Neuronal stem cell (in vitro differentiated cells): ENCODE results near the gene PEDS1.

ENCODE experiments used
- DNase-seq: peaks from one replicate; pipeline ENCODE4 v3.0.0-alpha.2; 2013; ENCODE audit warnings: low spot score
- H2AFZ ChIP-seq: one replicate; pipeline ENCODE4 v1.6.1; 2013; ENCODE audit warnings: mild to moderate bottlenecking, low read length, inconsistent platforms
- H2AK5ac ChIP-seq: 2 replicates; pipeline ENCODE4 v1.6.1; 2013; ENCODE audit warnings: low read depth, mild to moderate bottlenecking, inconsistent platforms, low read length, moderate library complexity, mixed read lengths
- H2BK120ac ChIP-seq: 2 replicates; pipeline ENCODE4 v1.6.1; 2013; ENCODE audit warnings: low read depth, mild to moderate bottlenecking, inconsistent platforms, low read length, moderate library complexity, mixed read lengths
- H2BK12ac ChIP-seq: one replicate; pipeline ENCODE4 v1.6.1; 2013; ENCODE audit warnings: low read length, inconsistent platforms
- H2BK15ac ChIP-seq: 2 replicates; pipeline ENCODE4 v1.6.1; 2013; ENCODE audit warnings: mild to moderate bottlenecking, low read length, inconsistent platforms, mixed read lengths
- H2BK5ac ChIP-seq: one replicate; pipeline ENCODE4 v1.6.1; 2013; ENCODE audit warnings: inconsistent platforms, mild to moderate bottlenecking, low read length, moderate library complexity
- H3K14ac ChIP-seq: one replicate; pipeline ENCODE4 v1.6.1; 2013; ENCODE audit warnings: low read length, inconsistent platforms
- H3K18ac ChIP-seq: 2 replicates; pipeline ENCODE4 v1.6.1; 2013; ENCODE audit warnings: low read length, inconsistent platforms
- H3K23ac ChIP-seq: 2 replicates; pipeline ENCODE4 v1.6.1; 2013; ENCODE audit warnings: low read depth, mild to moderate bottlenecking, mixed read lengths, low read length, inconsistent platforms; ENCODE audit not compliant: poor library complexity
- H3K27ac ChIP-seq: replicated peaks from 3 replicates; pipeline ENCODE4 v1.5.1; 2013; ENCODE audit warnings: low read length, inconsistent platforms
- H3K27me3 ChIP-seq, 3 experiments: 2 replicates each; pipeline ENCODE4 v1.6.1; 2013; ENCODE audit warnings: low read length in 3 of 3, mild to moderate bottlenecking in 2 of 3, inconsistent platforms in 1 of 3, low read depth in 1 of 3, mixed read lengths in 1 of 3, moderate library complexity in 1 of 3; ENCODE audit not compliant: control insufficient read depth in 3 of 3, insufficient read depth in 3 of 3
- H3K36me3 ChIP-seq, 2 donors: replicated peaks in 1 of 2; 2 replicates each; pipeline ENCODE4 v1.6.1; 2013; ENCODE audit warnings: low read length in 2 of 2; ENCODE audit not compliant: control insufficient read depth in 2 of 2, insufficient read depth in 2 of 2
- H3K4ac ChIP-seq: 2 replicates; pipeline ENCODE4 v1.6.1; 2013; ENCODE audit warnings: inconsistent platforms, mild to moderate bottlenecking, low read length, moderate library complexity
- H3K4me1 ChIP-seq, 2 donors: 1 replicate in 1 of 2; 2 replicates in 1 of 2; pipeline ENCODE4 v1.6.1; 2013; ENCODE audit warnings: low read length in 2 of 2, low read depth in 1 of 2; ENCODE audit not compliant: control insufficient read depth in 2 of 2, insufficient read depth in 1 of 2
- H3K4me2 ChIP-seq: one replicate; pipeline ENCODE4 v1.6.1; 2013; ENCODE audit warnings: mild to moderate bottlenecking, low read length, inconsistent platforms; ENCODE audit not compliant: insufficient read depth, poor library complexity, severe bottlenecking
- H3K4me3 ChIP-seq, 2 donors: 2 replicates each; pipeline ENCODE4 v1.5.1; 2013; ENCODE audit warnings: low read length in 2 of 2, mild to moderate bottlenecking in 2 of 2, inconsistent platforms in 1 of 2, moderate library complexity in 1 of 2
- H3K79me1 ChIP-seq: one replicate; pipeline ENCODE4 v1.6.1; 2013; ENCODE audit warnings: low read depth, mild to moderate bottlenecking, inconsistent platforms, low read length, moderate library complexity
- H3K9ac ChIP-seq: one replicate; pipeline ENCODE4 v1.6.1; 2013; ENCODE audit warnings: mild to moderate bottlenecking, low read depth, low read length, inconsistent platforms; ENCODE audit not compliant: poor library complexity
- H3K9me3 ChIP-seq, 2 donors: replicated peaks in 1 of 2; 2 replicates each; pipeline versions ENCODE3 to v1.6.1; 2013; ENCODE audit warnings: low read length in 2 of 2, mild to moderate bottlenecking in 2 of 2, inconsistent platforms in 1 of 2, low read depth in 1 of 2, mixed read lengths in 1 of 2, moderate library complexity in 1 of 2; ENCODE audit not compliant: control insufficient read depth in 2 of 2, insufficient read depth in 1 of 2
- H4K8ac ChIP-seq: one replicate; pipeline ENCODE4 v1.6.1; 2013; ENCODE audit warnings: low read depth, mild to moderate bottlenecking, inconsistent platforms, low read length, moderate library complexity
- H4K91ac ChIP-seq: one replicate; pipeline ENCODE4 v1.6.1; 2013; ENCODE audit warnings: low read length, low read depth, mild to moderate bottlenecking, inconsistent platforms; ENCODE audit not compliant: poor library complexity
- WGBS, 2 donors: extraction: QIAGEN DNeasy Blood & Tissue Kit; methylation state at CpG; one replicate each; pipeline ENCODE4 v1.1.7; 2013; ENCODE audit warnings: missing lambda C conversion rate in 2 of 2, mixed read lengths in 1 of 2; ENCODE audit not compliant: insufficient read length in 2 of 2, insufficient replicate concordance in 1 of 2; ENCODE audit errors: extremely low coverage in 2 of 2; 5-methylcytosine and 5-hydroxymethylcytosine counted together

The PEDS1 gene

GRCh38 chr20:50122763-50123162 is 30.8 kb downstream of the PEDS1 start:
- Histone ChIP-seq H3K23ac (no peak overlapping the region), H3K27ac (no peak overlapping the region), H3K79me1 (no peaks in the 10 kb centered on the region), H3K27me3 (no peaks in the 10 kb centered on the region), H3K4me1 (peaks cover 0 to 2% of the 10 kb centered on the region in 2 donors), H4K91ac (no peak overlapping the region), H3K9me3 (no peaks in the 10 kb centered on the region), H2BK12ac (no peak overlapping the region), H3K18ac (no peak overlapping the region), H3K9ac (no peak overlapping the region), H3K36me3 (peaks cover 18 to 46% of the 10 kb centered on the region in 2 donors), H2BK5ac (no peak overlapping the region), H2AFZ (no peak overlapping the region), H3K4ac (no peak overlapping the region), H3K4me2 (no peak overlapping the region), H3K14ac (no peak overlapping the region), H2BK120ac (no peak overlapping the region), H2AK5ac (no peak overlapping the region), H4K8ac (no peak overlapping the region), H2BK15ac (no peak overlapping the region), H3K4me3 (no peak overlapping the region)
- no CpG with 5 or more reads among the region's 4 CpGs for WGBS, 2 donors
- DNase-seq, result no peak

GRCh38 chr20:50121858-50122271 is 31.7 kb downstream of the PEDS1 start:
- H3K4me1 ChIP-seq, result peaks cover 0 to 2% of the 10 kb centered on the region in 2 donors
- H3K27ac ChIP-seq, result no peak overlapping the region
- no peak overlapping the region for H3K18ac ChIP-seq
- no peak overlapping the region for H2BK12ac ChIP-seq
- no peak overlapping the region for H3K9ac ChIP-seq
- H3K36me3 ChIP-seq, result peaks cover 14 to 39% of the 10 kb centered on the region in 2 donors
- no peak for DNase-seq
- no peak overlapping the region for H3K4me2 ChIP-seq
- H4K8ac ChIP-seq, result no peak overlapping the region
- H2BK15ac ChIP-seq, result no peak overlapping the region
- H3K23ac ChIP-seq, result no peak overlapping the region
- no peak overlapping the region for H4K91ac ChIP-seq
- H3K9me3 ChIP-seq, result no peaks in the 10 kb centered on the region
- no CpG with 5 or more reads among the region's 4 CpGs for WGBS, 2 donors
- H3K4me3 ChIP-seq, result no peak overlapping the region
- H2BK5ac ChIP-seq, result no peak overlapping the region
- H2BK120ac ChIP-seq, result no peak overlapping the region
- H2AFZ ChIP-seq, result no peak overlapping the region
- no peaks in the 10 kb centered on the region for H3K27me3 ChIP-seq
- no peaks in the 10 kb centered on the region for H3K79me1 ChIP-seq
- no peak overlapping the region for H3K4ac ChIP-seq
- no peak overlapping the region for H3K14ac ChIP-seq
- no peak overlapping the region for H2AK5ac ChIP-seq

GRCh38 chr20:50120935-50121693 is 32.4 kb downstream of the PEDS1 start:
- peak overlapping the region; percentile 37 for H3K9ac ChIP-seq
- no peak overlapping the region for H4K8ac ChIP-seq
- no peak overlapping the region for H3K23ac ChIP-seq
- no peak overlapping the region for H2BK12ac ChIP-seq
- peaks cover 10 to 32% of the 10 kb centered on the region in 2 donors for H3K36me3 ChIP-seq
- no peak overlapping the region for H2BK120ac ChIP-seq
- no peak overlapping the region for H4K91ac ChIP-seq
- H3K79me1 ChIP-seq, result no peaks in the 10 kb centered on the region
- H3K4me3 ChIP-seq, result no peak overlapping the region
- H2BK15ac ChIP-seq, result no peak overlapping the region
- peaks cover 3 to 5% of the 10 kb centered on the region in 2 donors for H3K4me1 ChIP-seq
- H3K18ac ChIP-seq, result no peak overlapping the region
- no peak overlapping the region for H2BK5ac ChIP-seq
- H3K4ac ChIP-seq, result no peak overlapping the region
- H2AFZ ChIP-seq, result no peak overlapping the region
- no peaks in the 10 kb centered on the region for H3K9me3 ChIP-seq
- H2AK5ac ChIP-seq, result peak overlapping the region; percentile 45
- no peak overlapping the region for H3K14ac ChIP-seq
- DNase-seq, result no peak
- no peak overlapping the region for H3K27ac ChIP-seq
- H3K27me3 ChIP-seq, result no peaks in the 10 kb centered on the region
- no CpG with 5 or more reads among the region's 9 CpGs for WGBS, 2 donors
- H3K4me2 ChIP-seq, result no peak overlapping the region

GRCh38 chr20:50118203-50118602 is 35.3 kb downstream of the PEDS1 start:
- no peak overlapping the region for H3K9ac ChIP-seq
- no peak overlapping the region for H2AFZ ChIP-seq
- H3K4me1 ChIP-seq, result peaks cover 5 to 9% of the 10 kb centered on the region in 2 donors
- no peak overlapping the region for H3K23ac ChIP-seq
- WGBS, 2 donors, result no CpG with 5 or more reads among the region's 2 CpGs
- H3K4me3 ChIP-seq, result no peak overlapping the region
- no peak overlapping the region for H3K4me2 ChIP-seq
- no peak overlapping the region for H3K4ac ChIP-seq
- H2BK12ac ChIP-seq, result no peak overlapping the region
- DNase-seq, result no peak
- no peak overlapping the region for H2BK5ac ChIP-seq
- H3K9me3 ChIP-seq, result no peaks in the 10 kb centered on the region
- H3K27ac ChIP-seq, result no peak overlapping the region
- H2BK15ac ChIP-seq, result no peak overlapping the region
- no peaks in the 10 kb centered on the region for H3K27me3 ChIP-seq
- H2BK120ac ChIP-seq, result no peak overlapping the region
- H4K91ac ChIP-seq, result no peak overlapping the region
- H3K14ac ChIP-seq, result no peak overlapping the region
- peaks cover 0 to 5% of the 10 kb centered on the region in 2 donors for H3K36me3 ChIP-seq
- H2AK5ac ChIP-seq, result no peak overlapping the region
- no peaks in the 10 kb centered on the region for H3K79me1 ChIP-seq
- H3K18ac ChIP-seq, result no peak overlapping the region
- no peak overlapping the region for H4K8ac ChIP-seq
